Measurements from ENCODE around the gene CMTM5. TPM values are rescaled to one million over a fixed set of nuclear protein-coding genes. Genes with fewer than 3 reads are reported as not detected.
A peak's percentile ranks its signal among the peaks of the same experiment; 100 is the strongest.

Gene CMTM5, protein sequence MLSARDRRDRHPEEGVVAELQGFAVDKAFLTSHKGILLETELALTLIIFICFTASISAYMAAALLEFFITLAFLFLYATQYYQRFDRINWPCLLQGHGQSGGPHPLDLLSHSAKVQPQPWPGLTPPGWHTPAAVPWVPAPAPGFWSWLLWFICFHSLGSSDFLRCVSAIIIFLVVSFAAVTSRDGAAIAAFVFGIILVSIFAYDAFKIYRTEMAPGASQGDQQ
- not detected for total RNA-seq

DNA sequence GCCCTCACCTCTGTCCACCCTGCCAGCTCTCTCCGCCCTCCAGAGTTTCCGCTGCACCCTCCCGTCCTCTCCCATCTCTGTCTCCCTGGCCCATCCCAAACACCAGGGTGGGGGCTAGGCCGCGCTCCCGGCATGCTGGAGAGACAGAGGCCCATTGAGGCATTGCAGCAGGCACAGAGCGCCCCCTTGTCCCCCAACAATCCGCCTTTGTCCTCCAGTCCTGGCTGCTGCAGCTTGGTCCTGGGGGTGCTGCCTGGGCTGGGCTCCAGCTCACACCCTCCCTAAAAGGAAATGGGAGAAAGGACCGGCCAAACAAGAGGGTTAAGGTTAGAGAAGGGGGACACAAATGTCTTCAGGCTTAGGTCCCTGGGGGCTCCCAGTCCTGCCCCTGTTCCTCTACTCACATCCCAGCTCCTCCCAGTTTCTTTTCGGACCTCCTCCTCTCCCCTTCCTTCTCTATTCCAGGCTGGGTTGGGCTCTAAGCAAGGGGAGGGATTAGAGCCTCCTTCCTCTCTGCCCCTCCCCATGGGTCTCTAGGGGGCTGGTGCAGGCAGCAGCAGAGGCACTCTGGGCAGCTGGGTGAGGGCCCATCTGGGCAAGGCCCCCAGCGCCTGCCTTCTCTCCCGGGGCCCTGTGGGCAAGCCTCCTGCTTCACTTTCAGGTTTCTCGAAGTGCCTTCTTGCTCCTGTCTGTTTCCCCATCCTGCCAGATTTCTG, at the start of gene CMTM5:
CMTM5 (plus strand) TSS at position 565 of the 716 bp plus-strand sequence. CDS start 206 bp downstream, outside the sequence.
- Mint-ChIP-seq H3K27ac (no peak within 1 kb of the TSS), H3K9me3 (ENCODE audit: low read depth) (no peaks in the 10 kb centered on the region), H3K4me3 (no peak within 1 kb of the TSS), H3K27me3 (peaks cover 4% of the 10 kb centered on the region), H3K36me3 (no peaks in the 10 kb centered on the region), H3K4me1 (peaks cover 13% of the 10 kb centered on the region)
- CTCF ChIA-PET: interaction anchor here (1.3 to 1.4 kb wide), 2 partner anchors 9 to 49 kb away, joined by 3 to 5 read pairs; no protein-coding TSS in a partner anchor
- no peak for DNase-seq
- ATAC-seq: no peak

DNA sequence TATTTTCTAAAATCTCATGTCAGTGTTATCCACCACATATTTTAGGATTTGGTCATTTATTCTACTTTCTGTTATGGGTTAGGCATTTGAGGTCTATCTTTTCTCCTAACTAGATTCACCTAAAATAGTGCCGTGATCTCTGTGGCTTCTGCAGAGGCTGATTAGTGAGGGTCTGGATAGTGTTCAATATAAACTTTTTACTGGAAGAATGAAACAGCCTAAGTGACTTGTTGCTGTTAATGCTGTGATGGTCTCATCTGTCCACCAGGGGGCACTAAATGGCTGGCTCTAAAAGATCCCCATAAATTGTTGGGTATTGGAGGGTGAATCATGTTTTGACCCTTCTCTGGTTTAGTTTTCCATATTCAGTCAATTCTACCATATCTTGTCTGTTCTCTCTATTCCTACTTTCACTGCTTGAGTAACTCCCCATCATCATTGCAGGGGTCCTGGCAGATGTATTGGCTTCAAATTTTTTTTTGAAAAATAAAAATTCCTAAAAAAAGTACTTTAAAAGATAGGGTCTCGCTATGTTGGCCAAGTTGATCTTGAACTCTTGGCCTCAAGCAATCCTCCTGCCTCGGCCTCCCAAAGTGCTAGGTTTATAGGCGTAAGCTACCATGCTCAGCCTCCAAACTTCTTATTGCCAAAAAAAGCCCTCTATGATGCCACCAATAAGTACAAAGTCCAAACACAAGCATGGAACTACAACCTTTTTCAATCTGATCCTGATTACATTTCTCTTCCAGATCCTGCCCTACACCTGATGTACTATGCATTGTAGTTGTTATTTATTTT, 48.7 kb upstream of the CMTM5 start:
- ATAC-seq (peak; percentile 67), DNase-seq (peak; percentile 76)
- Mint-ChIP-seq H3K4me3 (no peak overlapping the region), H3K36me3 (peaks cover 22% of the 10 kb centered on the region), H3K9me3 (ENCODE audit: low read depth) (no peaks in the 10 kb centered on the region), H3K4me1 (peaks cover 10% of the 10 kb centered on the region), H3K27me3 (no peaks in the 10 kb centered on the region), H3K27ac (no peak overlapping the region)
- CTCF ChIA-PET: interaction anchor here (0.9 to 10.7 kb wide), 12 partner anchors 10 to 232 kb away, joined by 3 to 119 read pairs (median 4); partner anchors contain the start of genes CMTM5 and PPP1R3E

DNA sequence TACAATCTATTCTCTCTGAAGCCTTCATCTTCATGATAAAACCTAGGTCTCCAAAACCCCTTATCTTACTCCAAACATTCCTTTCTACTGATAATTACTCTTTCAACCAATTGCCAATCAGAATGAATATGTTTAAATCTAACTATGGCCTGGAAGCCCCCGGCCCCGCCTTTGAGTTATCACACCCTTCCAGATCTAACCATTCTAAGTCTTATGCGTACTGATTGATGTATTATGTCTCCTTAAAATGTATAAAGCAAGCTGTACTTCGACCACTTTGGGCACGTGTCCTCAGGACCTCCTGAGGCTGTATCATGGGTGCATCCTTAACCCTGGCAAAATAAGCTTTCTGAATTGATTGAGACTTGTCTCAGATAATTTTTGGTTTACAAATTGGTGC, 41.2 kb upstream of the CMTM5 start:
- no peak for ATAC-seq

DNA sequence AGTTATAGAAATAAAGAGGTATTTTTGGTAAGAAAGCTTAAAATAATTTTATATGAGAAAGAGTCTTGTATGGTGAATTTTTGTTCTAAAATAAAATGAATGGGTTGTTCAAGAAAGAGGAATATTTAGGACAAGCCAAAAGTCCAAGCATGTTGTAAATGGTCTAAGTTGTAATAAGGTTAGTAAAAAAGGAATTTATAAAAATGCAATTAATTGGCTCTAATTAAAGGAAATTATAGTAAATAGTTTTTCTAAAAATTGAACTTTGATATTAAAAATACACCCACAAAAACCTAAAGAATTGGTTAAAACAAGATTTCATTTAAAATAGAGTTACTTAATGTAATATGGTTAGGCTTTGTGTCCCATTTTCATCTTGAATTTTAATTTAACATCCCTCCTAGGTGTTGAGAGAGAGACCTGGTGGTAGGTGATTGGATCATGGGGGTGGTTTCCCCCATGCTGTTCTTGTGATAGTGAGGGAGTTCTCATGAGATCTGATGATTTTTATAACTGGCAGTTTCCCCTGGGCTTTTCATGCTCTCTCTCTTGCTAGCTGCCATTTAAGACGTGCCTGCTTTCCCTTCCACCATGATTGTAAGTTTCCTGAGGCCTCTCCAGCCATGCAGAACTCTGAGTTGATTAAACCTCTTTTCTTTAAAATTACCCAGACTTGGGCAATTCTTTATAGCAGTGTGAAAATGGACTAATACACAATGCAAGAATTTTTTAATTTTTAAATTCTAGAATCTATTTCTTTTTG, 37.2 kb upstream of the CMTM5 start:
- no peak overlapping the region for H3K27ac Mint-ChIP-seq
- no peak overlapping the region for H3K4me3 Mint-ChIP-seq
- no peaks in the 10 kb centered on the region for H3K4me1 Mint-ChIP-seq
- H3K36me3 Mint-ChIP-seq: peaks cover 3% of the 10 kb centered on the region
- CTCF ChIA-PET: interaction anchor here (1.3 kb wide), 1 partner anchor 21 kb away, joined by 3 read pairs; no protein-coding TSS in a partner anchor
- peaks cover 48% of the 10 kb centered on the region for H3K27me3 Mint-ChIP-seq
- DNase-seq (no peak), ATAC-seq (no peak)
- no peaks in the 10 kb centered on the region for H3K9me3 Mint-ChIP-seq (ENCODE audit: low read depth)

More for the DNA sequence above, 41.2 kb upstream of the CMTM5 start:
- no peak overlapping the region for H3K4me3 Mint-ChIP-seq
- H3K27me3 Mint-ChIP-seq: peaks cover 33% of the 10 kb centered on the region
- peaks cover 3% of the 10 kb centered on the region for H3K36me3 Mint-ChIP-seq
- H3K27ac Mint-ChIP-seq: no peak overlapping the region
- H3K9me3 Mint-ChIP-seq (ENCODE audit: low read depth): no peaks in the 10 kb centered on the region
- DNase-seq: no peak
- CTCF ChIA-PET: interaction anchor here (1.4 kb wide), 1 partner anchor 267 kb away, joined by 3 read pairs; no protein-coding TSS in a partner anchor
- no peaks in the 10 kb centered on the region for H3K4me1 Mint-ChIP-seq

DNA sequence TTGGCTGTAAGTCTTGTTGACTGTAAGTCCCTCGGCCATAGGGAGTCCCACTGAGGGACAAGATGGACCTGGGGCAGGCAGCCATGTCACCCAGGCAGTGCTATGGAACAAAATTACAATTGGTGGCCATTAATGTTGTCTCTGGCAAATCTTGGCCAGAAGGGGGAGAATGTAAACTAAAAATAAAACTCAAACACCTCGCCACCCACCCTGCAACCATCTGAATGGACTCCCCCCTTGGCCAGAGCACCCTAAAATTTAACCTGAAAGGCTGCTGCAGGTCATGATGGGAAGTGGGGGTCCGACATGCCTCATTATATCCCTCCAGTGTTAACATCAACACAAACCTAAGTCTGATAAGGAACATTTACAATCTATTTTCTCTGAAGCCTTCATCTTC, 32.4 kb upstream of the CMTM5 start:
- no peak overlapping the region for H3K4me3 Mint-ChIP-seq
- DNase-seq (no peak), ATAC-seq (no peak)
- peaks cover 3% of the 10 kb centered on the region for H3K36me3 Mint-ChIP-seq
- H3K9me3 Mint-ChIP-seq (ENCODE audit: low read depth): no peaks in the 10 kb centered on the region
- CTCF ChIA-PET: interaction anchor here (2.6 kb wide), 1 partner anchor 36 kb away, joined by 7 read pairs; no protein-coding TSS in a partner anchor
- H3K4me1 Mint-ChIP-seq: peaks cover 2% of the 10 kb centered on the region
- H3K27ac Mint-ChIP-seq: no peak overlapping the region
- peaks cover 21% of the 10 kb centered on the region for H3K27me3 Mint-ChIP-seq

DNA sequence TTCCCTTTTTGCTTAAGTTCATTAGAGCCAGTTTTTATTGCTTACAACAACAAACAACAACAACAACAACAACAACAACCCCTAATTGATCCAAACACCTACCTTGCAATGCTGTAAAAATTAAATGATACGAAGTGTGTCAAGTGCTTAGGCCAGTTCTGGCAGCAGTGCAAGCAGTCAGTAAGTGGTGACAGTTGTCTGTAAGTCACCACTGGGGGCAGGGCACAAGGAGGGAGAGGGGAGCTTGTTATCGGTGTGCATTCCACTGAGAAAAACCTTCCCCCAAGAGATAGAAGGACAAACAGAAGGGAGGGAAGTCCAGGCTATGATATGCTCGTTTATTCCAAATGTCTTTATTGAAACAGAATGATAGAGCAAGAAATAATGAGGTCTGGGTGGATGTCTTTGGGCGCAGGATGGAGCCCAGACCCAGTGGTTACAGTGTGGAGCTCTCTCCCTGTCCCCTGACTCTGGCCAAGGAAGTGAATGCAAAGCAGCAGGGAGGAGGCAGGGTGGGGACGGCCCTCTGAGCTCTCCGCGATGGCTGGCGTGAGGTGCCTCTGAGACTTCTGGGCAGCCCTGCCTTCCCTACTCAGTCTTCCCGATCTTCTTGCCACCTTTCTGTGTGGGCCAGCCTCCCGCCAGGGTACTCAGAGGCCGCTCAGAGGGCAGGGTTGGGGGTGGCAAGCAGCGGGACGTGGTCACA, 30.7 kb upstream of the CMTM5 start:
- CTCF ChIA-PET: interaction anchor here (0.9 to 2.6 kb wide), 5 partner anchors 12 to 226 kb away, joined by 3 to 7 read pairs (median 4); partner anchors contain the start of gene NGDN
- peaks cover 3% of the 10 kb centered on the region for H3K4me1 Mint-ChIP-seq
- DNase-seq (no peak), ATAC-seq (no peak)
- no peaks in the 10 kb centered on the region for H3K36me3 Mint-ChIP-seq
- no peak overlapping the region for H3K27ac Mint-ChIP-seq
- no peaks in the 10 kb centered on the region for H3K9me3 Mint-ChIP-seq (ENCODE audit: low read depth)
- H3K27me3 Mint-ChIP-seq: peaks cover 28% of the 10 kb centered on the region
- no peak overlapping the region for H3K4me3 Mint-ChIP-seq

DNA sequence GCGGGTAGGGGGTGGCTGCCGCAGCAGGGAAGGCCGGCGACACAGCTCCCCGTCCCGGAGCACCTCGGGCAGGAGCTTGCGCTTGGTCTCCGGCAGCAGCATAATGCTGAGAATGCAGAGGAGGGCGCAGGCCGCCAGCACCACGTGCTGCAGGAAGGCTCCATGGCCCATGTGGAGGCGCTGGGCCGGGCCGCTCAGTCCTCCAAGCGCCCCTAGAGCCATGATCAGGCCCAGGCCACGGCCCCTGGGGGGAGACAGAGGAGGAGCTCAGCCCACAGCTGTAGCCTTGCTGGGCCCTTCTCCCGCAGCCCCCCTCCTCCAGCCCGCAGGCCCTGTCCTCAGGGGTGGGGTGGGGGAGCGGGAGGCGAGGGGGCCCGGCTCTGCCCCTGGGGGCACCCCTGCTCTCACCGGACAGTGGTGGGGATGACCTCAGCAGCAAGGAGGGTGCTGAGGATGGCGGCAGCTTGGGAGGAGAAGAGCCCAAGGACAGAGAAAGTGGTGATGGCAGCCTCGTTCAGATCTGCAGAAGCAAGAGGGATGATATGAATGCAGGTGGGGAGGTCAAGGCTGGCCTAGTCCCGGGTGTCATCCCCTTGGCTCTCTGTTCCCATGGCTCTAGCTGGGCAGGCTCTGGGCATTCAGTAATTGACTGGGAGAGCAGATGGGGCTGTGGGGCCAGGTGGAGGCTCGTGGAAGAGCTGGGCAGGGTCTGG, 30.0 kb upstream of the CMTM5 start:
- CTCF ChIA-PET: interaction anchor here (1.2 to 2.2 kb wide), 3 partner anchors 13 to 227 kb away, joined by 4 to 5 read pairs (median 4); partner anchors contain the start of gene NGDN
- Mint-ChIP-seq H3K4me1 (peaks cover 8% of the 10 kb centered on the region), H3K36me3 (no peaks in the 10 kb centered on the region), H3K4me3 (no peak overlapping the region), H3K9me3 (ENCODE audit: low read depth) (no peaks in the 10 kb centered on the region), H3K27me3 (peaks cover 31% of the 10 kb centered on the region), H3K27ac (no peak overlapping the region)
- no peak for ATAC-seq
- no peak for DNase-seq

DNA sequence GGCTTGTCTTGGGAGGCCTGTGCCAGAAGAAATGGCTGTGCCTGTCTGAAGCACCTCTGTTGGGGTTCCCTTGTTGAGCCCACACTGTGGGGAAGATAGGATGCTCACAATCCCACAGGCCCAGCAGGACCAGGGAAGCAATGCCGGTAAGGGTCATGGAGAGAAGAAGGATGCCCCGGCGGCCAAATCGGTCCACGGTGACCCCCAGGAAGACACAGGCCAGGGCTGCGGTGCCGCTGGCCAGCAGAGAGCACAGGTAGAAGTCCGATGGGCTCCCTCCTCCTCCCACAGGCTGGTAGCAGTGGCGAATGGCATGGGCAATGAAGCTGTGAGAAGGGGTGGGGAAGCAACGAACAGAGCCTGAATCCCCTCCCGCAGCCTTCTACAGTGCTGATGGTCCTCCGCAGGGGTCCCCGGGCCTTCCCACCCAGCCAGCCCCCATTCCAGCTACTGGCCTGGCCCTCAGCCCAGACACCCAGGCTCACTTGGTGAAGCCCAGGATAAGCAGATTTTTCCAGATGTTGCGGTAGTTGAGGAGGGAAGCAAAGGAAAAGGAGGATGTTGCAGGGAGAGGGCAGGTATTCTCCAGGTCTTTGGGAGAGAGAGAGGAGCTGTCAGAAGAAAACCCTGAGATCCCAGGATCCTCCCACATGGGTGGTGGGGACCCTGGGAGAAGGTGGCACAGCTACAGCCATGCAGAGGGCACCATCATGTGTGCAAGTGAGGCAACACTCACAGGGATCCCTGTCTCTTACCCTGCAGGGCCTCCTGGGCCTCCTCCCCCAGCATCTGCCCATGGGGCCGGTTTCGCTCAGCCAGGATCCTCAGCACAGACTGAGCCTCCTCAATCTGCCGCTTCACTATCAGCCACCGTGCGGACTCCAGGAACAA, 29.2 kb upstream of the CMTM5 start:
- DNase-seq (no peak), ATAC-seq (no peak)
- Mint-ChIP-seq H3K9me3 (ENCODE audit: low read depth) (no peaks in the 10 kb centered on the region), H3K4me3 (no peak overlapping the region), H3K4me1 (peaks cover 8% of the 10 kb centered on the region), H3K27me3 (peaks cover 24% of the 10 kb centered on the region), H3K36me3 (no peaks in the 10 kb centered on the region), H3K27ac (no peak overlapping the region)
- CTCF ChIA-PET: interaction anchor here (0.9 kb wide), 1 partner anchor 26 kb away, joined by 3 read pairs; no protein-coding TSS in a partner anchor

DNA sequence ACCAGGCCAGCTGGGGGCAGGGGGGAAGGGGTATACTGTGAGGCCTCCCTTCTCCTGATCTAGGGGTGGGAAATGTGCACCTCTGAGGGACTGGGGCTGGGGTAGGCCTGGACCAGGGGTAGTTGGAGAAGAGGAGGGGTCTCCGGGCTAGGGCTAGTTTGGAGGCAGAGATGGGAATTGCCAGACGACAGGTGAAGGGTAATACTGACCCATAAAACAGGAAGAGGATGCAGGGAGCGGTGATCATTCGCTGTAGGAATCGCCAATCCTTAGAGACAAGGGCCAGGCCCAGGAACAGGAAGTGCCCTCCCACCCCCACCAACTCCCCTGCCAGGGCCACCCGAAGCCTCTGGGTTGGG, 28.6 kb upstream of the CMTM5 start:
- no peak overlapping the region for H3K27ac Mint-ChIP-seq
- no peaks in the 10 kb centered on the region for H3K9me3 Mint-ChIP-seq (ENCODE audit: low read depth)
- peaks cover 27% of the 10 kb centered on the region for H3K27me3 Mint-ChIP-seq
- DNase-seq (no peak), ATAC-seq (no peak)
- no peak overlapping the region for H3K4me3 Mint-ChIP-seq
- CTCF ChIA-PET: interaction anchor here (0.9 kb wide), 1 partner anchor 26 kb away, joined by 3 read pairs; no protein-coding TSS in a partner anchor
- peaks cover 11% of the 10 kb centered on the region for H3K4me1 Mint-ChIP-seq
- no peaks in the 10 kb centered on the region for H3K36me3 Mint-ChIP-seq

DNA sequence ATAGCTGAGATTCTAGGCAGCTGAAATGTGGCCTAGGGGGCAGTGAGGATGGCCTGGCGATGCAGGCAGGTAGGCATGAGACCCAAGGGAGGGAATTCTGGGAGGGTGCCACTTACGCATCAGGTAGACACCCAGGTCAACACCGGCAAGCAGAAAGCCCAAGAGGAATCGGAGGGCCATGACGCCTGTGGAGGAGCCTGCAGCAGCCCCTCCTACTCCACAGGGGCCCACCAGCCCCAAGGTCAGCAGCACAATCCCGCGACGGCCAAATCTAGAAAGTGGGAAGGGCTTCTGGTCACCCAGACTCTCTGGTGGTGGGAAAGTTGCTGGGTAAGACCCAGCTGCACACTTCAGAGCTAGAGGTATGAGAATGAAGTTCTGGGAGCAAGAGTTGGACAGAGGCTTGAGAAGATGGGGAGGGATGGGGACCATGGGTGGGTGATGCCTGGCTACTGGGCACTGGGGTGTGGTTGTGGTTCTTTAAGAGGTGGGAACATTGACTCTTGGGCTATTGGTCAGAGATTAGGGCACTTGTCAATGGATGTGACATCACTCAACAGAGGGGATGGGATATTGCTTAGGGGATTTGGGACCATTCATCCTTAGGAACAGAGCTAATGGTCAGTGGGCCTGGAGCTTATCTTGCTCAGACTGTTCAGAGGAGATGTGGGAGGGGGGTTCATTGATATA, 27.5 kb upstream of the CMTM5 start:
- DNase-seq (no peak), ATAC-seq (no peak)
- peaks cover 12% of the 10 kb centered on the region for H3K4me1 Mint-ChIP-seq
- no peaks in the 10 kb centered on the region for H3K36me3 Mint-ChIP-seq
- no peaks in the 10 kb centered on the region for H3K9me3 Mint-ChIP-seq (ENCODE audit: low read depth)
- CTCF ChIA-PET: interaction anchor here (1.0 kb wide), 1 partner anchor 31 kb away, joined by 3 read pairs; no protein-coding TSS in a partner anchor
- H3K4me3 Mint-ChIP-seq: no peak overlapping the region
- peaks cover 35% of the 10 kb centered on the region for H3K27me3 Mint-ChIP-seq
- H3K27ac Mint-ChIP-seq: no peak overlapping the region

Data from activated CD8-positive, alpha-beta memory T cell treated with anti-CD3 and anti-CD28 coated beads, Interleukin-2, amount 10 ng/mL, durations not matched to agents 7 days and 5 days (primary cell).